Natural killer cell (primary cell): ENCODE results near the gene HP. TPM values are rescaled to one million over a fixed set of nuclear protein-coding genes. Genes with fewer than 3 reads are reported as not detected.

ENCODE experiments used
- ATAC-seq, 3 donors: fragments of 150-1000 bp in 2 of 3; fragments of 200-7000 bp in 1 of 3; cut with Tn5 transposase; 1 replicate in 1 of 3; 2 replicates in 2 of 3; pipeline ENCODE4 v1.10.0; 2021; ENCODE audit warnings: mild to moderate bottlenecking in 2 of 3, moderate library complexity in 2 of 3
- DNase-seq, 2 donors: peaks; one replicate each; pipeline versions ENCODE4 v3.0.0 to v3.0.0-alpha.2; 2013 to 2021; ENCODE audit warnings: mixed read lengths in 1 of 2
- H3K27ac ChIP-seq: one replicate; pipeline ENCODE4 v1.5.1; 2013; ENCODE audit warnings: mild to moderate bottlenecking, low read length
- H3K27me3 ChIP-seq: one replicate; pipeline ENCODE4 v1.6.1; 2013; ENCODE audit warnings: low read length; ENCODE audit not compliant: control insufficient read depth, insufficient read depth
- H3K36me3 ChIP-seq: one replicate; pipeline ENCODE4 v1.6.1; 2013; ENCODE audit warnings: low read length; ENCODE audit not compliant: control insufficient read depth, insufficient read depth
- H3K4me1 ChIP-seq: one replicate; pipeline ENCODE4 v1.6.1; 2013; ENCODE audit warnings: low read length; ENCODE audit not compliant: control insufficient read depth, insufficient read depth
- H3K4me3 ChIP-seq: one replicate; pipeline ENCODE4 v1.5.1; 2013; ENCODE audit warnings: low read length
- H3K9me3 ChIP-seq: one replicate; pipeline ENCODE4 v1.6.1; 2013; ENCODE audit warnings: low read length; ENCODE audit not compliant: control insufficient read depth, insufficient read depth
- H3K27ac Mint-ChIP-seq, 2 donors: one replicate each; pipeline ENCODE4 v1.8.0; 2022; ENCODE audit warnings: mild to moderate bottlenecking in 2 of 2, mixed read lengths in 2 of 2, moderate library complexity in 1 of 2
- H3K27me3 Mint-ChIP-seq, 2 donors: one replicate each; pipeline ENCODE4 v1.8.0; 2022; ENCODE audit warnings: low read depth in 2 of 2, mixed read lengths in 2 of 2
- H3K36me3 Mint-ChIP-seq: one replicate; pipeline ENCODE4 v1.8.0; 2022; ENCODE audit warnings: mixed read lengths
- H3K4me1 Mint-ChIP-seq, 2 donors: one replicate each; pipeline ENCODE4 v1.8.0; 2022; ENCODE audit warnings: mixed read lengths in 2 of 2
- H3K4me3 Mint-ChIP-seq: one replicate; pipeline ENCODE4 v1.8.0; 2022; ENCODE audit warnings: mild to moderate bottlenecking, moderate library complexity, mixed read lengths
- H3K9me3 Mint-ChIP-seq, 2 donors: one replicate each; pipeline ENCODE4 v1.8.0; 2022; ENCODE audit warnings: mixed read lengths in 2 of 2
- WGBS: methylation state at CpG from one replicate; pipeline ENCODE4 v1.1.7; 2013; ENCODE audit warnings: missing lambda C conversion rate; ENCODE audit not compliant: insufficient coverage; 5-methylcytosine and 5-hydroxymethylcytosine counted together
- intact Hi-C: fragments of 100-400 bp; cut with micrococcal nuclease; formaldehyde crosslinking; loops from one replicate; pipeline ENCODE4 v1.14.2; 2022
- total RNA-seq, 4 donors: library from RNA; stranded (reverse); fragments of 120-200 nt in 1 of 4; gene quantifications; one replicate each; pipeline versions ENCODE4 v1.2.3 to v1.2.4, GENCODE V29; 2013 to 2022
- TF ChIP-seq, protein P1 (sequence below): fragments of 200-600 bp; IDR thresholded peaks from one replicate; pipeline ENCODE4 v1.8.0; 2022; ENCODE audit warnings: antibody characterized with exemption

Gene HP
- total RNA-seq, 3 donors from 2014 or later (not counting 1 experiment from before 2014, with no cell fraction given), result 0.32 to 2.1 TPM; not detected in 1

DNA sequence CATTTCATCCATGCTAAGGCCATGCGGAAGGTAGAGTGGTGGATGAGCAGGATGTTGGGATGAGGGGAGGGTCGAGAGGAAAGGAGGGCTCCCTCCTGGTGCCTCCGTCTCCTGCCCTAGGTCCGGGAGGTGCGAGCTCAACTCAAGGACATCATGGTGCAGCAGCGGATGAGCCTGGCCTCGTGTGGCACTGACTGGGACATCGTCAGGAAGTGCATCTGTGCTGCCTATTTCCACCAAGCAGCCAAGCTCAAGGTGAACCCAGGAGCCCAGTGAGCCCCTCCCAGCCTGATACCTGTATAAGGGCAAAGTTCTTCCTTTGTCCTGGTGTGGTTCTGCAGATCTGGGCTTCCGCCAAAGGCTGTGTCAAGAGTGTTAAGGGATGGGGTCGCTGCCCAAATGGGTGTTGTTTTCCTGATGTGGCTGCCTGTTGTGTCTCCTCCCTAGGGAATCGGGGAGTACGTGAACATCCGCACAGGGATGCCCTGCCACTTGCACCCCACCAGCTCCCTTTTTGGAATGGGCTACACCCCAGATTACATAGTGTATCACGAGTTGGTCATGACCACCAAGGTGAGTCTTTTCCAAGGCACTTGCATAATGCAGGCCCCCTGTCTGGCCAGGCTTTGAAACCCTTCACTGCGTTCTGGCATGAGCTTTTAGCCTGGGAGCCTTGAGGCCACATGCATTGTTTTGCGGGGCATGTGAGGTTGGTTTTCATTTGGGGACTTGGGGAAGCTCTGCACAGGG lies 54.2 kb downstream of the HP start:
- Mint-ChIP-seq H3K36me3 (peaks cover 27% of the 10 kb centered on the region), H3K4me3 (no peak overlapping the region), H3K27ac (no peak overlapping the region), H3K9me3 (no peaks in the 10 kb centered on the region), H3K27me3 (no peaks in the 10 kb centered on the region), H3K4me1 (no peaks in the 10 kb centered on the region)
- WGBS, result 93% methylated on average over 16 of the region's 16 CpGs
- ATAC-seq (no peak), DNase-seq (no peak)
- no peaks in the 10 kb centered on the region for H3K9me3 ChIP-seq
- H3K27ac ChIP-seq, result no peak overlapping the region
- H3K27me3 ChIP-seq, result no peaks in the 10 kb centered on the region
- no peak overlapping the region for H3K4me3 ChIP-seq
- peaks cover 92% of the 10 kb centered on the region for H3K36me3 ChIP-seq
- intact Hi-C loops, result no loop called here
- H3K4me1 ChIP-seq, result no peaks in the 10 kb centered on the region
- TF ChIP-seq, protein P1, sequence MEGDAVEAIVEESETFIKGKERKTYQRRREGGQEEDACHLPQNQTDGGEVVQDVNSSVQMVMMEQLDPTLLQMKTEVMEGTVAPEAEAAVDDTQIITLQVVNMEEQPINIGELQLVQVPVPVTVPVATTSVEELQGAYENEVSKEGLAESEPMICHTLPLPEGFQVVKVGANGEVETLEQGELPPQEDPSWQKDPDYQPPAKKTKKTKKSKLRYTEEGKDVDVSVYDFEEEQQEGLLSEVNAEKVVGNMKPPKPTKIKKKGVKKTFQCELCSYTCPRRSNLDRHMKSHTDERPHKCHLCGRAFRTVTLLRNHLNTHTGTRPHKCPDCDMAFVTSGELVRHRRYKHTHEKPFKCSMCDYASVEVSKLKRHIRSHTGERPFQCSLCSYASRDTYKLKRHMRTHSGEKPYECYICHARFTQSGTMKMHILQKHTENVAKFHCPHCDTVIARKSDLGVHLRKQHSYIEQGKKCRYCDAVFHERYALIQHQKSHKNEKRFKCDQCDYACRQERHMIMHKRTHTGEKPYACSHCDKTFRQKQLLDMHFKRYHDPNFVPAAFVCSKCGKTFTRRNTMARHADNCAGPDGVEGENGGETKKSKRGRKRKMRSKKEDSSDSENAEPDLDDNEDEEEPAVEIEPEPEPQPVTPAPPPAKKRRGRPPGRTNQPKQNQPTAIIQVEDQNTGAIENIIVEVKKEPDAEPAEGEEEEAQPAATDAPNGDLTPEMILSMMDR, result no peak

DNA sequence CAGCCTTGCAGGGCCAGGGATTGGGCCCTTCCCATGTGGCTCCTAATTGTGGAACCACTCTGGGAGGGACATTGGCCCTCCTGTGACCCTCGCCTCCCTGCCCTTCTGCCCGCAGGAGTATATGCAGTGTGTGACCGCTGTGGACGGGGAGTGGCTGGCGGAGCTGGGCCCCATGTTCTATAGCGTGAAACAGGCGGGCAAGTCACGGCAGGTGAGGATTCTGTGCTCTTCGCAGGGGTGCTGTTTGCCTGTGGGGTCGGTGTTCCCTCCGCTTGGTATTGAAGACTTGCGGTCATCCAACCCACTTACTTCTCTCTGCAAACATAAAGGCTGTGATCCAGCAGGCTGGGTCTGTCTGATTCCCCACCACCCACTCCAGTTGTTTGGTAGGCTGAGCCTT lies 55.0 kb downstream of the HP start:
- no peaks in the 10 kb centered on the region for H3K9me3 Mint-ChIP-seq
- H3K4me1 Mint-ChIP-seq, result no peaks in the 10 kb centered on the region
- no peak for DNase-seq
- no peaks in the 10 kb centered on the region for H3K27me3 Mint-ChIP-seq
- no peaks in the 10 kb centered on the region for H3K27me3 ChIP-seq
- TF ChIP-seq, protein P1, result no peak
- H3K27ac ChIP-seq, result no peak overlapping the region
- intact Hi-C loops, result no loop called here
- H3K4me3 ChIP-seq, result no peak overlapping the region
- no peaks in the 10 kb centered on the region for H3K9me3 ChIP-seq
- no peak overlapping the region for H3K4me3 Mint-ChIP-seq
- ATAC-seq, result no peak
- peaks cover 84% of the 10 kb centered on the region for H3K36me3 ChIP-seq
- H3K27ac Mint-ChIP-seq, result no peak overlapping the region
- 96% methylated on average over 12 of the region's 12 CpGs for WGBS
- H3K36me3 Mint-ChIP-seq, result peaks cover 27% of the 10 kb centered on the region
- no peaks in the 10 kb centered on the region for H3K4me1 ChIP-seq

DNA sequence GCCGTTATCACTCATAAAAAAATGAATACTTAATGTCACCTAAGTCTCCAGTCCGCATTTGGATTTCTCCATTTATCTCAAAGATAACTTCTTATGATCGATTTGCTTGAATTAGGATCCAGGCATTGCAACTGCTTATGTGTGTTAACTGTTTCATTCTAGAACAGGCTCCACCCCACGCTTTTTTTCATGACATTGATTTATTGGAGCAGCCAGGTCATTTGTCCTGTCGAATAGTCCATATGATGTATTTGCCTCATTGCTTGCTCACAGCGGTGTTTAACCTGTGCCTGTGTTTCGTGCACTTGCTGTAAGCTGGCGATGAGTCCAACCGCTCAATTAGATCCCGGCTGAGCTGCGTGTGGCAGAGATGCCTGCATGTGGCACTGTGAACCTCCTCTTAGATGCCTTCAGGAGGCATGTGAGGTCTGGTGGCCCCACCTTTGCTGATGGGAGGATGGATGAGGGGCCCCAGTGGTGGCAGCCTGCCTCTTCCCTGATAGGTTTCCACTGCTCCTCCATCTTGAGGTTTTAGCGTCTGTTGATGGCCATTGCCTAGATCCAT lies 55.7 kb downstream of the HP start:
- H3K4me1 ChIP-seq, result no peaks in the 10 kb centered on the region
- H3K36me3 Mint-ChIP-seq, result peaks cover 27% of the 10 kb centered on the region

More for the DNA sequence above, 55.7 kb downstream of the HP start:
- Mint-ChIP-seq H3K4me1 (no peaks in the 10 kb centered on the region), H3K27me3 (no peaks in the 10 kb centered on the region), H3K9me3 (no peaks in the 10 kb centered on the region), H3K4me3 (no peak overlapping the region), H3K27ac (no peak overlapping the region)
- no peak overlapping the region for H3K27ac ChIP-seq
- 98% methylated on average over 12 of the region's 12 CpGs for WGBS
- ATAC-seq (no peak), DNase-seq (no peak)
- TF ChIP-seq, protein P1, result no peak
- H3K4me3 ChIP-seq, result no peak overlapping the region
- H3K27me3 ChIP-seq, result no peaks in the 10 kb centered on the region
- intact Hi-C loops, result no loop called here
- peaks cover 77% of the 10 kb centered on the region for H3K36me3 ChIP-seq
- no peaks in the 10 kb centered on the region for H3K9me3 ChIP-seq

Other genes with a start within 250 kb of the HP start
- 100 to 1,000 TPM; 176 to 212 (median 188) TPM for gene AP1G1, start 245.7 kb upstream of the HP start, total RNA-seq
- gene ATXN1L, start 208.5 kb upstream of the HP start, total RNA-seq, result 10 to 100 TPM; 59.7 to 66.9 (median 59.8) TPM
- 10 to 100 TPM; 14.0 to 19.1 (median 18.2) TPM for gene ZNF821, start 170.3 kb upstream of the HP start, total RNA-seq
- gene IST1, start 159.0 kb upstream of the HP start, total RNA-seq, result 100 to 1,000 TPM; 363 to 391 (median 378) TPM
- under 1 TPM in 1 of 3 donors, not detected in 2; 0.12 TPM for gene PKD1L3, start 54.1 kb upstream of the HP start, total RNA-seq
- 1 to 10 TPM; 3.7 to 6.9 (median 4.7) TPM for gene DHODH, start 45.8 kb upstream of the HP start, total RNA-seq
- gene HPR, start 8.7 kb downstream of the HP start, total RNA-seq, result not detected
- 10 to 100 TPM; 12.1 to 13.8 (median 13.6) TPM for gene TXNL4B, start 39.1 kb downstream of the HP start, total RNA-seq
- gene DHX38, start 39.3 kb downstream of the HP start, total RNA-seq, result 100 to 1,000 TPM; 120 to 124 (median 120) TPM
- gene PMFBP1, start 117.7 kb downstream of the HP start, total RNA-seq, result 1 to 10 TPM in 1 of 3 donors, under 1 TPM in 2; 0.68 to 1.2 (median 0.99) TPM